Measurements from ENCODE around the gene C4orf36.

Gene C4orf36

DNA sequence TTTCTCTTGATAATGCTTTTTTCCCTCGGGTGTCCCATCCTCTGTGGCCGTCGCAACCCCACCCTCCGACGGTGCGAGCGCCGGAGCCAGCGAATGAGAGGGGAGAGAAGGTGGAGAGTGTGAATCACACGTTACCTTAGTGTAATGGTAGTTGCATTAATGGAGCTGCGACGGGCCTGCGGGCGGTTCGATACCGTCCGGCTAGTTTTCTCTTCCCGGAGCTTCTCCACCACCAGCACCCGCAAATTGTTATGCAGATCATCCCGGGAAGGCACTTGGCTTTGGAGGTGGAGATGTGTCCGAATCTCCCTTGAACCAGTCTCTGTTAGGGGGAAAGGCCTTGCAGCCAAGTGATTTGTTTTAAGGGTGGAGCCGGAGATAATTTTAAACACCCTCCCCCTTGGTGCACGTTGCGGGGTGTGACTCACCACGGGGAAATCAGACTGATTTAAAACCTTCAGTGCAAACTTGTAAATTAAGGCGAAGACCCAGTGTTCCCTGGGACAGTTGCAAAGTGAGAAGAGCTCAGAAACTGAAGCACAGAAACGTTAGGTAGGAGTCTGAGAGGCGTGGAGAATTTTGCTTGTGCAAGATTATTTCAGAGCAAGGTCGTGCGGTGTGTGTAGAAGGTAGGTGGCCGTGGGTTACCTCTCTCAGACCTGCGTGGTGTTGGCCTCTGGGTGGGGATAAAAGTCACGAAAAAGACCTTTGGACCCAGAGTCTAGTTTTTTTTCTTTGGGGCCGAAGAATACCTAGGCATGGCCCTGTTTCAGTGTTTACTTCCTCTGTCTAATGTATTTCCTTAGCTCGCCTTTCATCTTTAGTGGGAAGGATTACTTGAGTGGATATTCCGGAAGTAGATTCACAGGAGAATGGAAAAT lies 43.9 kb upstream of the C4orf36 start:
- peak overlapping the region; percentile 82 for H3K27ac ChIP-seq
- DNase-seq: peak; percentile 57
- peak overlapping the region; percentile 89 for H3K4me3 ChIP-seq (ENCODE audit: low read depth, low read length)
- H3K27me3 ChIP-seq (ENCODE audit: insufficient read depth, low read depth, severe bottlenecking): no peaks in the 10 kb centered on the region
- H3K36me3 ChIP-seq: no peaks in the 10 kb centered on the region
- H3K9me3 ChIP-seq (ENCODE audit: severe bottlenecking): no peaks in the 10 kb centered on the region
- TF ChIP-seq, protein P1, sequence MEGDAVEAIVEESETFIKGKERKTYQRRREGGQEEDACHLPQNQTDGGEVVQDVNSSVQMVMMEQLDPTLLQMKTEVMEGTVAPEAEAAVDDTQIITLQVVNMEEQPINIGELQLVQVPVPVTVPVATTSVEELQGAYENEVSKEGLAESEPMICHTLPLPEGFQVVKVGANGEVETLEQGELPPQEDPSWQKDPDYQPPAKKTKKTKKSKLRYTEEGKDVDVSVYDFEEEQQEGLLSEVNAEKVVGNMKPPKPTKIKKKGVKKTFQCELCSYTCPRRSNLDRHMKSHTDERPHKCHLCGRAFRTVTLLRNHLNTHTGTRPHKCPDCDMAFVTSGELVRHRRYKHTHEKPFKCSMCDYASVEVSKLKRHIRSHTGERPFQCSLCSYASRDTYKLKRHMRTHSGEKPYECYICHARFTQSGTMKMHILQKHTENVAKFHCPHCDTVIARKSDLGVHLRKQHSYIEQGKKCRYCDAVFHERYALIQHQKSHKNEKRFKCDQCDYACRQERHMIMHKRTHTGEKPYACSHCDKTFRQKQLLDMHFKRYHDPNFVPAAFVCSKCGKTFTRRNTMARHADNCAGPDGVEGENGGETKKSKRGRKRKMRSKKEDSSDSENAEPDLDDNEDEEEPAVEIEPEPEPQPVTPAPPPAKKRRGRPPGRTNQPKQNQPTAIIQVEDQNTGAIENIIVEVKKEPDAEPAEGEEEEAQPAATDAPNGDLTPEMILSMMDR (IDR thresholded peaks at IDR 0.05; ENCODE audit: low read depth, low read length): no peak

DNA sequence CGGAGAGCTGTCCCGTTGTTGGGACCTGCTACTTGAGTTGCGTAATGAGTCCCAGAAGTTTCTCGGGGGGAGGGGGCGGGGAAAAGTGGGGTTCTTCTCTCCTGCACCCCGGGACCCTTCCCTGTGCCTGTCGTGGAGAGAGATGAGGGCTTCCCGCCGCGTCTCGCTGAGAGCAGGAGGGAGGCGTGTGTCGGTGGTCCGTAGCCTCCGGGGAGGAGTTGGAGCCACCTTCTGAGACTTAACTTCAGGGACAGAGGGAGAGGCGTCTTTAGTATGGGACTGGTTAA lies 43.3 kb upstream of the C4orf36 start:
- TF ChIP-seq, protein P1 (IDR thresholded peaks at IDR 0.05; ENCODE audit: low read depth, low read length): no peak
- peak overlapping the region; percentile 89 for H3K4me3 ChIP-seq (ENCODE audit: low read depth, low read length)
- no peaks in the 10 kb centered on the region for H3K9me3 ChIP-seq (ENCODE audit: severe bottlenecking)
- no peaks in the 10 kb centered on the region for H3K27me3 ChIP-seq (ENCODE audit: insufficient read depth, low read depth, severe bottlenecking)
- H3K27ac ChIP-seq: peak overlapping the region; percentile 82
- DNase-seq: no peak
- H3K36me3 ChIP-seq: no peaks in the 10 kb centered on the region

DNA sequence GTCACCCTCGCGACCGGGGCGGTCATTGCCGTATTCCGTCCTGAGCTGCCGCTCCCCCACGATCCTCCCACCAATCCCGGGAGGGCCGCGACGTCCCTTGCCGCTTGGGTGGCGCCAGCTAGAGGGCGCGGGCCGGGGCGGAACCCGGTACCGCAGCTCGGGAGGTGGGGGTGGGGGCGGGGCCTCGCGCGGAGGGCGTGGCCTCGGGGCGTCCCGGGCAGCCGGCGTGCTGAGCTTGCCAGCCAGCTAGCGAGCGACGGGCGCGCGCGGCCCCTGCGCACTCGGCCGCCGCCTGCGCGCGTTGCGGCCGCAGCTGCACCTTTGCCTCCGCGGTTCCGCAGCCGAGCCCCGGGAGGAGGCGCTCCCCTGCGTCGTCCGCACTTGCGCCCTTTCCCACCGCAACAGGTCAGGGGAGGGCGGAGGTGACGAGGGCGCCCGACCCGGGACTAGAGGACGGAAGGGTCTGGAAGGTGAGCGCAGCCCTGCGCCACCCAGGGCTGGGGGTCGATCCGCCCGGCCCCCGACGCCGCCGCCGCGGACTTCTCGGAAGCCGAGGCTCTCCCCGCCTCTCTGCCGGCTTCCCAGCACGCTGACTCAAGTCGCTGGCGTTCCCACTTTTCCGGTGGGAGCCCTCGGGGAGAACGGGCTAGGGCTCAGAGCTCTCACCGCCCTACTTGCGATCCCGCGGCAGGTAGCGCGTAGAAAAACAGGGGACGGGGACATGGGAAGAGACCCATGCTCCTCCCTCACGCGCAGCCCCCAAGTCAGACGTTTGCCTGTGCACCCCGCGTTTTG lies 42.7 kb upstream of the C4orf36 start, which contains the start of gene AFF1:
AFF1 (plus strand) TSS at position 241 of the 795 bp plus-strand sequence. CDS start 13,523 bp downstream, outside the sequence.
- H3K27ac ChIP-seq: peak within 1 kb of the TSS; percentile 82
- H3K27me3 ChIP-seq (ENCODE audit: insufficient read depth, low read depth, severe bottlenecking): no peaks in the 10 kb centered on the region
- no peaks in the 10 kb centered on the region for H3K9me3 ChIP-seq (ENCODE audit: severe bottlenecking)
- TF ChIP-seq, protein P1 (IDR thresholded peaks at IDR 0.05; ENCODE audit: low read depth, low read length): peak; percentile 17; the same call in 1 of the 2 replicates
- H3K36me3 ChIP-seq: no peaks in the 10 kb centered on the region
- peak; percentile 95 for DNase-seq
- H3K4me3 ChIP-seq (ENCODE audit: low read depth, low read length): peak within 1 kb of the TSS; percentile 89

DNA sequence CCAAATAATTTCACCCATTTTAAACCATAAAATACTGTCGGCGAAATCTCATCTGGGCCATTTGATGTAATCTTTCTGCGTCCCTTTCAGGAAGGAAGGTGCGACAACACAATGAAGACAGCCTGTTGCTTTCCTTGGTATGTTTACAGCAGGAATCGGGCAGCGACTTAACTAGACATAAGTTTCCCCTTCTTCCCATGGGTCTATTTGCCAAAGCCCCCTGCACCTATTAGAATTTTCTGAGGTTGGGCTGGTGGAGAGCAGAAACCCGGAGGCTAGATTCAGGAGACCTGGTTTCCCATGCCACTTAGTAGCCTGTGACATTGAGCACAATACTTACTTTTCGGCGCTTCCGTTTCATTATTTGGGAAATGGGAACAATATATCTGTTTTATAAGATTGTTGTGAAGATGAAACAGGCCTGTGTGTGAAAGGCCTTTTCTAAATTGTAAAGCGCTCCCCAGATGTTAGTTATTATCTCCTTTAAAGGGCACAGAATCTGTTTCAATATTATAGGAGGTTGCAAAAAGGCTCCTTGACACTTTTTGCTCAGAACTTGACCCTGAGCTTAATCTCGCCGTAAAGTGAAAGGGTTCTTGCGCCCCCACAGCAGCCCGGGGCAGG lies 42.0 kb upstream of the C4orf36 start:
- no peaks in the 10 kb centered on the region for H3K36me3 ChIP-seq
- no peak for DNase-seq
- no peaks in the 10 kb centered on the region for H3K27me3 ChIP-seq (ENCODE audit: insufficient read depth, low read depth, severe bottlenecking)
- TF ChIP-seq, protein P1 (IDR thresholded peaks at IDR 0.05; ENCODE audit: low read depth, low read length): no peak
- H3K27ac ChIP-seq: peak overlapping the region; percentile 62
- peak overlapping the region; percentile 89 for H3K4me3 ChIP-seq (ENCODE audit: low read depth, low read length)
- no peaks in the 10 kb centered on the region for H3K9me3 ChIP-seq (ENCODE audit: severe bottlenecking)

DNA sequence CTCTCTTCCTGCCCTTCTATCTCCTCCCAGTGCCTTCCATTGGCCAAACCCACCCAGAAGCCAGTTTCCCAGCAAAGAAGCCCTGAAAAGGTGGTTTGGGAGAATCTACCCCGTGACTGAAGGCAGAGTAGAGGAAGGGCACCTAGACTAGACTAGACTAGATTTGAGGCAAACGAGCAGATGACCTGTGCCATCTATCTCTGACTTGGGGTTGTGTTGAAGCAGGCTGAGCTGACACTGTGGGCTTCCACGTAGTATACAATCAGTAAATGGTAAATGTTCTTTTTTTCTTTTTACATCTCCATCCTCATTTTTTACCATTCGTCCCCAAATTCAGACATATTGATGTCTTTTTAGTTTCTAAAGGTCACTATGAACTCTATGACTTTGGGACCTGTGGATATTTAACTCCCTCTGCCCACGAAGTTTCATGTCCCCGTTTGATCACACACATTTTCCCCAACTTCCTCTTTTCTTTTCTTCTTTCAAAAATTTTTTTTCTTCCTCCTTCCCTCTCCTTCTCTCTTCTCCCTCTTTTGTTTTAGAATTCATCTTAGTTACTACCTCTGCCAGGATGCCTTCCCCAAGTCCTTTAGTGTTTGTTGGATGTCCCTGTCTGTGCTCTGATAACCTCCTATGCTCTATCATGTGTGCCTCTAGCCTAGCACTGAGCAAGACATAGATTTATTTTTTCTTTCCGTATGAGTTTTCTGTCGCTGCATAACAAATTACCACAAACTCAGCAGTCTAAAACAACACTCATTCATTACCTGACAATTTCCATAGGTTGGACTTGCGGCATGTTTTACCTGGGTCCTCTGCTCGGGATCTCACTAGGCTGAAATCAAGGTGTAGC lies 36.4 kb upstream of the C4orf36 start:
- H3K27me3 ChIP-seq (ENCODE audit: insufficient read depth, low read depth, severe bottlenecking): no peaks in the 10 kb centered on the region
- H3K4me3 ChIP-seq (ENCODE audit: low read depth, low read length): no peak overlapping the region
- no peak overlapping the region for H3K27ac ChIP-seq
- no peak for DNase-seq
- no peaks in the 10 kb centered on the region for H3K9me3 ChIP-seq (ENCODE audit: severe bottlenecking)
- TF ChIP-seq, protein P1 (IDR thresholded peaks at IDR 0.05; ENCODE audit: low read depth, low read length): no peak
- H3K36me3 ChIP-seq: no peaks in the 10 kb centered on the region
